Liver (tissue), 9 donors: ENCODE measurements around the gene CHTF18. TPM values are rescaled to one million over a fixed set of nuclear protein-coding genes. Genes with fewer than 3 reads are reported as not detected.

Experiments
- DNase-seq: peaks from one replicate; pipeline ENCODE4 v3.0.0-alpha.2; 2017; ENCODE audit warnings: low spot score
- H3K27ac ChIP-seq, 2 donors: one replicate each; pipeline ENCODE4 v1.7.0; 2013; ENCODE audit warnings: inconsistent platforms in 2 of 2, low read length in 2 of 2, control low read depth in 1 of 2, low read depth in 1 of 2, mild to moderate bottlenecking in 1 of 2
- H3K27me3 ChIP-seq, 4 donors: one replicate each; pipeline versions ENCODE4 v1.6.1 to v1.7.0; 2013; ENCODE audit warnings: low read length in 3 of 4, inconsistent platforms in 1 of 4, mild to moderate bottlenecking in 1 of 4, moderate library complexity in 1 of 4; ENCODE audit not compliant: control insufficient read depth in 4 of 4, insufficient read depth in 4 of 4
- H3K36me3 ChIP-seq, 4 donors: one replicate each; pipeline versions ENCODE4 v1.6.1 to v1.7.0; 2013; ENCODE audit warnings: low read length in 3 of 4, mild to moderate bottlenecking in 3 of 4, low read depth in 1 of 4, moderate library complexity in 1 of 4; ENCODE audit not compliant: control insufficient read depth in 4 of 4, insufficient read depth in 3 of 4
- H3K4me1 ChIP-seq, 4 donors: one replicate each; pipeline versions ENCODE4 v1.6.1 to v1.7.0; 2013; ENCODE audit warnings: low read length in 3 of 4, mild to moderate bottlenecking in 3 of 4, moderate library complexity in 1 of 4; ENCODE audit not compliant: control insufficient read depth in 4 of 4, insufficient read depth in 4 of 4
- H3K4me3 ChIP-seq, 3 donors: one replicate each; pipeline versions ENCODE4 v1.6.1 to v1.7.0; 2013; ENCODE audit warnings: low read length in 3 of 3, control low read depth in 1 of 3, low read depth in 1 of 3, mild to moderate bottlenecking in 1 of 3
- H3K9ac ChIP-seq, 2 donors: one replicate each; pipeline ENCODE4 v1.7.0; 2013; ENCODE audit warnings: low read length in 2 of 2, mild to moderate bottlenecking in 2 of 2, moderate library complexity in 2 of 2, control low read depth in 1 of 2, low read depth in 1 of 2
- H3K9me3 ChIP-seq, 4 donors: one replicate each; pipeline versions ENCODE4 v1.6.1 to v1.7.0; 2013; ENCODE audit warnings: low read length in 3 of 4; ENCODE audit not compliant: control insufficient read depth in 4 of 4
- ATF3 ChIP-seq: IDR thresholded peaks from 2 replicates; pipeline ENCODE4 v1.6.1; 2016; ENCODE audit warnings: antibody characterized with exemption
- CTCF ChIP-seq: fragments of 150-350 bp; IDR thresholded peaks from 2 replicates; pipeline ENCODE4 v1.5.1; 2017; ENCODE audit warnings: improper control_type of control experiment, low read depth, low read length; ENCODE audit not compliant: missing input control
- EGR1 ChIP-seq, 2 donors: IDR thresholded peaks; 2 replicates each; pipeline ENCODE4 v1.6.1; 2016 to 2018; ENCODE audit warnings: antibody characterized with exemption in 2 of 2, low read depth in 2 of 2
- FOXA1 ChIP-seq: IDR thresholded peaks from 2 replicates; pipeline ENCODE4 v1.6.1; 2016; ENCODE audit warnings: antibody characterized with exemption
- FOXA2 ChIP-seq: IDR thresholded peaks from 2 replicates; pipeline ENCODE4 v1.6.1; 2016; ENCODE audit warnings: antibody characterized with exemption
- GABPA ChIP-seq, 2 donors: IDR thresholded peaks in 1 of 2; conservative IDR thresholded peaks in 1 of 2; 2 replicates each; pipeline ENCODE4 v1.6.1; 2016; ENCODE audit warnings: antibody characterized with exemption in 2 of 2, mild to moderate bottlenecking in 1 of 2, moderate library complexity in 1 of 2
- HNF4A ChIP-seq, 2 donors: conservative IDR thresholded peaks; 2 replicates each; pipeline ENCODE4 v1.6.1; 2016; ENCODE audit warnings: antibody characterized with exemption in 2 of 2, mild to moderate bottlenecking in 2 of 2
- HNF4G ChIP-seq: IDR thresholded peaks from 2 replicates; pipeline ENCODE4 v1.6.1; 2016; ENCODE audit warnings: antibody characterized with exemption
- JUND ChIP-seq, 2 donors: IDR thresholded peaks; 2 replicates each; pipeline ENCODE4 v1.6.1; 2016; ENCODE audit warnings: antibody characterized with exemption in 2 of 2
- MAX ChIP-seq: IDR thresholded peaks from 2 replicates; pipeline ENCODE4 v1.6.1; 2016; ENCODE audit warnings: antibody characterized with exemption
- NR2F2 ChIP-seq: IDR thresholded peaks from 2 replicates; pipeline ENCODE4 v1.6.1; 2016; ENCODE audit warnings: antibody characterized with exemption
- RAD21 ChIP-seq, 2 donors: IDR thresholded peaks; 2 replicates each; pipeline ENCODE4 v1.6.1; 2016; ENCODE audit warnings: antibody characterized with exemption in 2 of 2, mild to moderate bottlenecking in 2 of 2
- REST ChIP-seq: IDR thresholded peaks from 2 replicates; pipeline ENCODE4 v1.6.1; 2016; ENCODE audit warnings: antibody characterized with exemption, mild to moderate bottlenecking
- RXRA ChIP-seq, 2 donors: IDR thresholded peaks; 2 replicates each; pipeline ENCODE4 v1.6.1; 2017 to 2018; ENCODE audit warnings: antibody characterized with exemption in 2 of 2, mild to moderate bottlenecking in 1 of 2
- SP1 ChIP-seq: IDR thresholded peaks from 2 replicates; pipeline ENCODE4 v1.6.1; 2018; ENCODE audit warnings: antibody characterized with exemption, mild to moderate bottlenecking
- TAF1 ChIP-seq: conservative IDR thresholded peaks from 2 replicates; pipeline ENCODE4 v1.6.1; 2016; ENCODE audit warnings: antibody characterized with exemption, mild to moderate bottlenecking
- YY1 ChIP-seq: IDR thresholded peaks from 2 replicates; pipeline ENCODE4 v1.6.1; 2016; ENCODE audit warnings: antibody characterized with exemption, mild to moderate bottlenecking
- ZBTB33 ChIP-seq: IDR thresholded peaks from 2 replicates; pipeline ENCODE4 v1.6.1; 2016; ENCODE audit warnings: antibody characterized with exemption
- WGBS: extraction: QIAGEN DNeasy Blood & Tissue Kit; methylation state at CpG from one replicate; pipeline ENCODE4 v1.1.7; 2013; 5-methylcytosine and 5-hydroxymethylcytosine counted together
- polyA plus RNA-seq, 2 donors: library from polyadenylated mRNA; stranded (reverse) in 1 of 2; unstranded in 1 of 2; fragments of 200-250 nt in 1 of 2; fragments of >200 nt in 1 of 2; fragmentation: Nextera tagmentation in 1 of 2; extraction: Ambion mirVana in 1 of 2; gene quantifications; one replicate each; pipeline versions ENCODE4 v1.2.1 to v1.2.3, GENCODE V29; 2013 to 2015
- total RNA-seq, 2 donors: library from RNA; depleted of rRNA; stranded (reverse); fragments of >200 nt; gene quantifications; one replicate each; pipeline ENCODE4 v1.2.3, GENCODE V29; 2014
- donor health status: healthy.
- donor health status: healthy.
- donor health status: healthy.
- donor health status: healthy.
- donor health status: healthy.

The CHTF18 gene
- total and polyA plus RNA-seq, 4 donors = 1.7 to 15.6 (median 3.9) TPM

GRCh38 chr16:807347-808084 is 19.1 kb downstream of the CHTF18 start:
- Histone ChIP-seq H3K9ac (peak overlapping the region; percentile 1 to 65), H3K27ac (peak overlapping the region; percentile 64 to 65), H3K4me3 (peak overlapping the region; percentile 66 to 89 (median 85)), H3K27me3 (no peaks in the 10 kb centered on the region), H3K36me3 (no peaks in the 10 kb centered on the region), H3K9me3 (no peaks in the 10 kb centered on the region), H3K4me1 (peaks cover 0 to 10% (median 5%) of the 10 kb centered on the region in 4 donors)
- 8% methylated on average over 80 of the region's 80 CpGs for WGBS
- no peak for TF ChIP-seq ATF3
- TF ChIP-seq JUND (IDR thresholded peaks at IDR 0.05) = no peak
- no peak for TF ChIP-seq EGR1 (IDR thresholded peaks at IDR 0.05; ENCODE audit: low read depth in 2 of 2)
- no peak for TF ChIP-seq RXRA (IDR thresholded peaks at IDR 0.05)
- TF ChIP-seq FOXA1 = no peak
- TF ChIP-seq TAF1 = peak; percentile 33
- no peak for TF ChIP-seq REST
- TF ChIP-seq HNF4A (conservative IDR thresholded peaks at IDR 0.05) = no peak
- no peak for TF ChIP-seq CTCF
- no peak for TF ChIP-seq SP1
- no peak for TF ChIP-seq NR2F2
- no peak for TF ChIP-seq FOXA2
- no peak for TF ChIP-seq HNF4G
- no peak for TF ChIP-seq MAX
- peak; percentile 100 for TF ChIP-seq YY1
- TF ChIP-seq GABPA (IDR thresholded peaks at IDR 0.05 in 1 of 2, conservative IDR thresholded peaks at IDR 0.05 in 1 of 2) = peak; percentile 69 to 94
- TF ChIP-seq RAD21 (IDR thresholded peaks at IDR 0.05) = no peak
- no peak for TF ChIP-seq ZBTB33
- DNase-seq = peak; percentile 85
